Activated naive CD8-positive, alpha-beta T cell treated with anti-CD3 and anti-CD28 coated beads, Interleukin-2, amount 50 U/mL, for 16 hours (primary cell): ENCODE data around the gene ATL2.
"Not testable (repeated sequence)": the region's sequence is repeated elsewhere in the genome, so short reads cannot be mapped to it uniquely, and the experiment has no call there.

ENCODE experiments used
- DNase-seq: peaks from one replicate; pipeline ENCODE4 v3.0.0-alpha.2; 2020; ENCODE audit warnings: low read depth, low spot score

Gene ATL2

GRCh38 chr2:38390947-38391346 is 13.9 kb upstream of the ATL2 start:
- no peak for DNase-seq

- no peak for DNase-seq
Measured at GRCh38 chr2:38387887-38388286, 10.8 kb upstream of the ATL2 start.

- DNase-seq: no peak
Measured at GRCh38 chr2:38386821-38387220, 9.7 kb upstream of the ATL2 start.

GRCh38 chr2:38386377-38386776 is 9.3 kb upstream of the ATL2 start:
- no peak for DNase-seq

GRCh38 chr2:38384338-38384737 is 7.3 kb upstream of the ATL2 start:
- DNase-seq: no peak

GRCh38 chr2:38383741-38384140 is 6.7 kb upstream of the ATL2 start:
- DNase-seq: not testable (repeated sequence)

GRCh38 chr2:38381381-38382143 is 4.5 kb upstream of the ATL2 start:
- no peak for DNase-seq

GRCh38 chr2:38380397-38381130 is 3.5 kb upstream of the ATL2 start:
- DNase-seq: no peak

- DNase-seq: peak; percentile 4
Measured at GRCh38 chr2:38376346-38377049, 575 bp downstream of the ATL2 start.

- peak; percentile 10 for DNase-seq
Measured at GRCh38 chr2:38375696-38376345, 1.3 kb downstream of the ATL2 start.

GRCh38 chr2:38374984-38375383 is 2.1 kb downstream of the ATL2 start:
- DNase-seq: no peak

- DNase-seq: no peak
Measured at GRCh38 chr2:38371235-38371634, 5.8 kb downstream of the ATL2 start.

GRCh38 chr2:38370664-38371063 is 6.4 kb downstream of the ATL2 start:
- DNase-seq: no peak

- no peak for DNase-seq
Measured at GRCh38 chr2:38362232-38362631, 14.8 kb downstream of the ATL2 start.

- no peak for DNase-seq
Measured at GRCh38 chr2:38360177-38360576, 16.9 kb downstream of the ATL2 start.

GRCh38 chr2:38353402-38353801 is 23.7 kb downstream of the ATL2 start:
- DNase-seq: no peak

GRCh38 chr2:38352336-38352735 is 24.7 kb downstream of the ATL2 start:
- DNase-seq: no peak

GRCh38 chr2:38345323-38346038 is 31.6 kb downstream of the ATL2 start:
- DNase-seq: no peak

- DNase-seq: no peak
Measured at GRCh38 chr2:38344813-38345212, 32.3 kb downstream of the ATL2 start.

GRCh38 chr2:38343212-38343611 is 33.9 kb downstream of the ATL2 start:
- no peak for DNase-seq

GRCh38 chr2:38336621-38337020 is 40.5 kb downstream of the ATL2 start:
- no peak for DNase-seq
